SK-N-MC (cell line): ENCODE results near the gene MOB3A.
"Not testable (repeated sequence)": the region's sequence is repeated elsewhere in the genome, so short reads cannot be mapped to it uniquely, and the experiment has no call there.

ENCODE experiments used
- DNase-seq: peaks from one replicate; pipeline ENCODE4 v3.0.0-alpha.2; 2011; ENCODE audit warnings: low read depth, low spot score
- H3K27ac ChIP-seq: fragments of 200-600 bp; sonication (generic); 2 replicates; pipeline ENCODE4 v1.5.1; 2016; ENCODE audit warnings: mixed run types
- H3K36me3 ChIP-seq: fragments of 200-600 bp; sonication (generic); 2 replicates; pipeline ENCODE4 v1.6.1; 2017; ENCODE audit warnings: antibody characterized with exemption, low read length, mixed read lengths; ENCODE audit not compliant: insufficient read depth
- H3K4me3 ChIP-seq: fragments of 200-600 bp; sonication (generic); 2 replicates; pipeline ENCODE4 v1.5.1; 2016
- H3K9ac ChIP-seq: fragments of 200-600 bp; sonication (generic); 2 replicates; pipeline ENCODE4 v1.8.0; 2017; ENCODE audit warnings: mixed run types, mixed read lengths; ENCODE audit not compliant: insufficient read length
- H3K9me3 ChIP-seq: fragments of 200-600 bp; sonication (generic); 2 replicates; pipeline ENCODE4 v1.6.1; 2017; ENCODE audit warnings: low read depth, mild to moderate bottlenecking, antibody characterized with exemption, low read length, moderate library complexity, mixed read lengths
- EZH2 ChIP-seq: fragments of 200-600 bp; sonication (generic); IDR thresholded peaks from one replicate; pipeline ENCODE4 v1.6.1; 2017; ENCODE audit warnings: antibody characterized with exemption
- FOXP2 ChIP-seq: optimal IDR thresholded peaks from 2 replicates; pipeline ENCODE3; 2011; ENCODE audit warnings: mild to moderate bottlenecking, moderate library complexity; ENCODE audit not compliant: insufficient read depth; ENCODE audit errors: extremely low read length, control extremely low read depth
- POLR2AphosphoS5 ChIP-seq: IDR thresholded peaks from 2 replicates; pipeline ENCODE4 v1.6.1; 2012; ENCODE audit warnings: mild to moderate bottlenecking, low read depth, low read length, borderline replicate concordance

The MOB3A gene

DNA sequence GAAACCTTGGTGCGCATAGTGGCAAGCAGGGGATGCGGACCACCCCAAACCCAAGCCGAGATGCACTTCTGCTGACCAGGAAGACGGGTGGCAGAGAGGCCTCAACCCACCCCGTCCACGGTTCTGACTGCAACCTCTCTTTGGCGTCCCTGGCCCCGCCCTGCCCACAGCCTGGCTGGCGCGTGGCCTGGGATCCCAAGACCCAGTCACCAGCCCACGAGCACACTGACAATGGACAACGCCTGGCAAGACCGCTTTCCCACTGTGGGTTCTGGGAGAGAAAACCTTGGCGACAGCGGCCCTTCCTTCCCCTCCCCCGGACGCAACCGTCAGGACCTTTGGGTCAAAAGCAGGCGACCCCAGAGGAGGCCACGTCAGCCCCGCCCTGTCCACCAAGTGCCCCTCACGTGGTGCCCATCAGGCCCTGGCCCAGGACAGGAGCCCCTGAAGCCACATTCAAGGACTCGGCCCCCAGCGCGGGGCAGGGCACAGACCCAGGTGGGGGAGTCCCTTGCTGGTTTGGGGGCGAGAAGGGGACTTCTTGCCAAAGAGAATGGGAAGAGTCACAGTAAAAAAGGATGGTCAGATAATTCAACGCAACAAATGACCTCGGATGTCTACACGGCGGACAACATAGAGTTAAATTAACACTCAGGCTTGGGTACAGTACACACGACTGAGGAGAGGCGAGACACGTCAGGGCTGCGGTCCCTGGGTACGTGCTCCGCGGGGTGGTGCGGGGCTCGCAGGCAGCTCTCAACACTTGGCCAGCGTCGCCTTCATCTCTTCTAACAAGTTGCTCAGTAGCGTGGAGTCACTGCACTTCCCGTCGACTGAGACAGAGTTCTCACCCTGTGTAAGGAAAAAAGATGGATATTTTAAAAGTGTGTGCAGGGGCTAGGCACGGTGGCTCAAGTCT lies 5.5 kb upstream of the MOB3A start:
- Histone ChIP-seq H3K36me3 (peaks cover 41% of the 10 kb centered on the region), H3K9ac (no peak overlapping the region)
- no peak for DNase-seq

DNA sequence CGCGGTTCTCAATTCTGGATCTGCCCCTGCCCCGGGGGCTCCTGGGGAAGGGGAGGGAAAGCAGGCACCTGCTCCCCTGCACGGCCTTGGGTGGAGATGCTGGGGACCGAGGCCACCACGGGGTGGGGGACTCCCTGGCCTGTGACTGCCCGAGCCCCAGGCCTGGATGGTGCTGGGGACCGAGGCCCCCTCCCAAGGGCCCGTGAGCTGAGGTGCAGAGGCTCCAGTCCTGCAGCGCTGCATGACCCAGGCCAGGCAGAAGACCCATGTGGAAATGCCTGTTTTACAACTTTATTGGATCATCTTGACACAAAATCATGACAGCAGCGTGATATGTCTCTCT lies 4.6 kb upstream of the MOB3A start:
- no peak for DNase-seq
- H3K4me3 ChIP-seq: no peak overlapping the region
- TF ChIP-seq EZH2 (no peak), FOXP2 (no peak), POLR2AphosphoS5 (no peak)
- H3K27ac ChIP-seq: no peak overlapping the region
- H3K9me3 ChIP-seq: no peaks in the 10 kb centered on the region
- peaks cover 31% of the 10 kb centered on the region; the same call in 1 of the 2 replicates for H3K36me3 ChIP-seq
- no peak overlapping the region for H3K9ac ChIP-seq

More for the DNA sequence above, 5.5 kb upstream of the MOB3A start:
- H3K27ac ChIP-seq: no peak overlapping the region
- H3K4me3 ChIP-seq: no peak overlapping the region
- no peak for TF ChIP-seq FOXP2
- TF ChIP-seq EZH2: no peak
- no peak for TF ChIP-seq POLR2AphosphoS5
- no peaks in the 10 kb centered on the region for H3K9me3 ChIP-seq

DNA sequence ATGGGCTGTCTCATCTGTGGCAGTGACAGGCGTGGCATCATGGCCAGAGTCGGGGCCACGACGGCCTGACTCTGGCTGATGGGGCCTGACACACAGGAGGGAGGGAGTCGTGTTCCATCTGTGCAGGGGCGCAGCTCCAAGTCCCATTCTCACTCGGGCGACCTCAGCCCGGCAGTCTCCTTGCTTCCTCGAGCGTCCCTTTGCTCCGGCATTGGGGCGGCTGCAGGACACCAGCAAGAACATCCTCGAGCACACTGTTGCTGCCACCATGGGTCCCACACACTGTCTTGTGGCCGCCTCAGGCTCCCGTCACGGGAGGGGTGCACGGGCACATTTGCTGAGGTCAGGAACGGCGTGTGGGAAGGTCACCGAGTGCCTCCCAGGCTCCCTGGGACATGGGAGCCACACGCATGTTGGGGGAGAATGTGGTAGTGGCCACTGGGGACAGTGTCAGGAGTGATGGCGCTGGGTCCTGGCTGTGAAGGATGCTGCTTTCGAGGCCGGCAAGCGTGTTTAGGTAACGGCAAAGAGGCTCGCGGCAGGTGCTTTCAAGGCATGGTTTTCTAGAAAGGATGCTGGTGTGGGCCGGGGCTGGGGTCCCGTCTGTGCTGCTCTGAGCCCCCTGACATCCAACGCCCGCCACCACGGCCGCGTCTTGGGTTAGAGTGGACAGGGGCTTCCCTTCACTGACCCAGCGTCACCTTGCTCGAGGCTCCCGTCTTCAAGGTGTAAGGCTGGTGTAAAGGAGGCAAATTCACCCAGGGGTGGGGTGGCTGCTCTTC lies 4.0 kb upstream of the MOB3A start:
- H3K4me3 ChIP-seq: no peak overlapping the region
- H3K36me3 ChIP-seq: peaks cover 25% of the 10 kb centered on the region; the same call in 1 of the 2 replicates
- no peak overlapping the region for H3K27ac ChIP-seq
- no peaks in the 10 kb centered on the region for H3K9me3 ChIP-seq
- no peak for TF ChIP-seq POLR2AphosphoS5
- TF ChIP-seq EZH2: no peak
- no peak for TF ChIP-seq FOXP2
- DNase-seq: no peak
- H3K9ac ChIP-seq: no peak overlapping the region

DNA sequence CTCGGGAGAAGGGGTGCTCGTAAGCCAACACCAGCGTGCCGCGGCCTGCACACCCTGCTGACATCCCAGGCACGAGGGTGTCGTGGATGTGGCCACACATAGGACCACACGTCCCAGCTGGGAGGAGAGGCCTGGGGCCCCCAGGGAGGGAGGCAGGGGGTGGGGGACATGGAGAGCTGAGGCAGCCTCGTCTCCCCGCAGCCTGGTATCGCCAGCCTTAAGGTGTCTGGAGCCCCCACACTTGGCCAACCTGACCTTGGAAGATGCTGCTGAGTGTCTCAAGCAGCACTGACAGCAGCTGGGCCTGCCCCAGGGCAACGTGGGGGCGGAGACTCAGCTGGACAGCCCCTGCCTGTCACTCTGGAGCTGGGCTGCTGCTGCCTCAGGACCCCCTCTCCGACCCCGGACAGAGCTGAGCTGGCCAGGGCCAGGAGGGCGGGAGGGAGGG lies 3.0 kb upstream of the MOB3A start:
- H3K27ac ChIP-seq: no peak overlapping the region
- no peak for DNase-seq
- no peak overlapping the region for H3K9ac ChIP-seq
- no peak for TF ChIP-seq EZH2
- no peak for TF ChIP-seq FOXP2
- TF ChIP-seq POLR2AphosphoS5: no peak
- no peaks in the 10 kb centered on the region for H3K9me3 ChIP-seq
- H3K36me3 ChIP-seq: peaks cover 17% of the 10 kb centered on the region; the same call in 1 of the 2 replicates
- no peak overlapping the region for H3K4me3 ChIP-seq

DNA sequence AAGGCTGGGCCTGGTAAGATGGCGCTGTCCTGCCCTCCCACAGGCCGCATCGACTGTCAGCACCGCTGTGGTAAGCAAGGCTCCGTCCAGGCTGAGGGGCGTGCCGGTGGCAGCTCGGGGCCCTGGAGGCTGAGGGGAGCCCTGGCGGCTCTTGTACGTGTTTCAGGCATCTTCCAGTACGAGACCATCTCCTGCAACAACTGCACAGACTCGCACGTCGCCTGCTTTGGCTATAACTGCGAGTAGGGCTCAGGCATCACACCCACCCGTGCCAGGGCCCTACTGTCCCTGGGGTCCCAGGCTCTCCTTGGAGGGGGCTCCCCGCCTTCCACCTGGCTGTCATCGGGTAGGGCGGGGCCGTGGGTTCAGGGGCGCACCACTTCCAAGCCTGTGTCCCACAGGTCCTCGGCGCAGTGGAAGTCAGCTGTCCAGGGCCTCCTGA lies 1.8 kb upstream of the MOB3A start:
- peaks cover 16% of the 10 kb centered on the region; the same call in 1 of the 2 replicates for H3K36me3 ChIP-seq
- no peak for DNase-seq
- H3K9ac ChIP-seq: no peak overlapping the region
- H3K9me3 ChIP-seq: no peaks in the 10 kb centered on the region
- TF ChIP-seq POLR2AphosphoS5: no peak
- TF ChIP-seq EZH2: no peak
- no peak for TF ChIP-seq FOXP2
- no peak overlapping the region for H3K27ac ChIP-seq
- no peak overlapping the region for H3K4me3 ChIP-seq

DNA sequence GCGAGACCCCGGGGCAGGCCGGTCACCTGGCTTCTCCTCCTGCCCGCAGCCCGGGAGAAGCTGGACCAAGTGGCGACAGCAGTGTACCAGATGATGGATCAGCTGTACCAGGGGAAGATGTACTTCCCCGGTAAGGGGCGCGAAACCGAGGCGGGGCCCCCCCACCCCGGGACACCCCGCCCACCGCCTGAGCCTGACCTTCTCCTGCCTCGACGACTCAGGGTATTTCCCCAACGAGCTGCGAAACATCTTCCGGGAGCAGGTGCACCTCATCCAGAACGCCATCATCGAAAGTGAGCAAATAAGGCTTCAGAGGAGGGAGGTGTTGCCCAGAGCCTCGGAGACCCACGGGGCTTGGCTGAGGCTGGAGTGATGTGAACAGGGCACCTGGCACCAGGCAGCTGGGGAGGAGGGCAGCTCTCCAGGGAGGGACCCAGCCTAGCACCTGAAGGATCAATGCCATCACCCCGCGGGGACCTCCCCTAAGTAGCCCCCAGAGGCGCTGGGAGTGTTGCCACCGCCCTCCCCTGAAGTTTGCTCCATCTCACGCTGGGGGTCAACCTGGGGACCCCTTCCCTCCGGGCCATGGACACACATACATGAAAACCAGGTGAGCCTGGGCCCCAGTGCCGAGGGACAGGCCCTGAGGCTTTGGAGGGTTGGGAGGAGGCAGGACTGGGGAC lies 1.2 kb upstream of the MOB3A start:
- TF ChIP-seq FOXP2 (no peak), POLR2AphosphoS5 (no peak), EZH2 (no peak)
- peak overlapping the region; percentile 79 for H3K4me3 ChIP-seq
- no peaks in the 10 kb centered on the region for H3K9me3 ChIP-seq
- no peak overlapping the region for H3K9ac ChIP-seq
- DNase-seq: no peak
- peaks cover 16% of the 10 kb centered on the region; the same call in 1 of the 2 replicates for H3K36me3 ChIP-seq
- no peak overlapping the region for H3K27ac ChIP-seq

DNA sequence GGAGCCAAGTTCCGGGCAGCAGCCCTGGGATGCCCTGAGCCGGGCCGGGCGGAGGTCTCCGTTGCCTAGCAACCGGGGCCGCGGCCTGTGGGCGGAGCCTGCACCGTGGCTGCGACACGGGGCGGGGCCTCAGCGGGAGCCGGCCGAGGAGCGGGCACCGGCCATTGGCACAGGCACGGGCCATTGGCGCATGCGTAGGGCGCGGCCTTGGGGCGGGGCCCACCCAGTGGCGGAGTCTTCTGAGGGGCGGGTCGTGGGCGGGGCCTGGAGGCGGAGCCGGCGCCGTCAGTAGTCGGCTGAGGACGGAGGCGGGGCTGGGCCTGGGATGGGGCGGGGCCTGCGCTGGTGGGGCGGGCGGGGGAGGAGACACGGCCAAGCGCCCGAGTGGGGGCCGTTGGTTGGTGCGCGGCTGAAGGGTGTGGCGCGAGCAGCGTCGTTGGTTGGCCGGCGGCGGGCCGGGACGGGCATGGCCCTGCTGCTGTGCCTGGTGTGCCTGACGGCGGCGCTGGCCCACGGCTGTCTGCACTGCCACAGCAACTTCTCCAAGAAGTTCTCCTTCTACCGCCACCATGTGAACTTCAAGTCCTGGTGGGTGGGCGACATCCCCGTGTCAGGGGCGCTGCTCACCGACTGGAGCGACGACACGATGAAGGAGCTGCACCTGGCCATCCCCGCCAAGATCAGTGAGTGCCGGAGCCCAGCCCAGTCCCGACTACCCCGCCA lies 515 bp upstream of the MOB3A start, which contains the start of gene IZUMO4:
IZUMO4 (plus strand) TSS at position 436 of the 723 bp plus-strand sequence; CDS start at position 467, 31 bp downstream.
- peak within 1 kb of the TSS; percentile 96 for H3K4me3 ChIP-seq
- H3K9me3 ChIP-seq: no peaks in the 10 kb centered on the region
- H3K9ac ChIP-seq: peak within 1 kb of the TSS; percentile 86
- H3K27ac ChIP-seq: peak within 1 kb of the TSS; percentile 83
- TF ChIP-seq EZH2 (no peak), FOXP2 (no peak), POLR2AphosphoS5 (no peak)
- DNase-seq: peak; percentile 59
- H3K36me3 ChIP-seq: peaks cover 11% of the 10 kb centered on the region; the same call in 1 of the 2 replicates

DNA sequence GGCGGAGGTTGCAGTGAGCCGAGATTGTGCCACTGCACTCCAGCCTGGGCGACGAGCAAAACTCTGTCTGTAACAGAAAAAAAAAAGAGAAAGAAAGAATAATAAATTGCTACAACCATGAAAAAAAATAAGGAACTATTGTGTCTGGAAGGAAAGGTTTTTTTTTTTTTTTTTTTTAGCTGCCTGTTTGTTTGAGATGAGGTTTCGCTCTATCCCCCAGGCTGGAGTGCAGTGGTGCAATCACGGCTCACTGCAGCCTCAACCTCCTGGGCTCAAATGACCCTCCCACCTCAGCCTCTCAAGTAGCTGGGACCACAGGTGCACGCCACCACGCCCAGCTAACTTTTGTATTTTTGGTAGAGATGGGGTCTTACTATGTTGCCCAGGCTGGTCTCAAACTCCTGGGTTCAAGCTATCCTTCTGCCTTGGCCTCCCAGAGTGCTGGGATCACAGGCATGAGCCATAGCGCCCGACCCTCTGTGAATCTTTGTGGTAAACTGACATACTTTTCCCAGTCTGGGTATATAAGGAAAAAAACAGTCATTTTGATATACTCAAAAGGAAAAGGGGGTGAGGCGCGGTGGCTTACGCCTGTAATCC lies 4.1 kb downstream of the MOB3A start:
- H3K9ac ChIP-seq, H3K27ac ChIP-seq, H3K9me3 ChIP-seq, H3K36me3 ChIP-seq, DNase-seq, H3K4me3 ChIP-seq: not testable (repeated sequence)
